KMS-11 (cell line): ENCODE measurements around the gene AGPAT1.
"Not testable (repeated sequence)": the region's sequence is repeated elsewhere in the genome, so short reads cannot be mapped to it uniquely, and the experiment has no call there.

Experiments
- H2AFZ ChIP-seq: fragments of 200-600 bp; sonication (generic); 2 replicates; pipeline ENCODE4 v1.6.1; 2016; ENCODE audit warnings: antibody characterized with exemption, mixed run types, low read depth
- H3K27ac ChIP-seq: fragments of 200-600 bp; sonication (generic); 2 replicates; pipeline ENCODE4 v1.6.1; 2016; ENCODE audit warnings: mild to moderate bottlenecking, mixed run types
- H3K27me3 ChIP-seq: fragments of 200-600 bp; sonication (generic); 2 replicates; pipeline ENCODE4 v1.6.1; 2017; ENCODE audit warnings: mild to moderate bottlenecking, low read depth, mixed run types, moderate library complexity; ENCODE audit not compliant: insufficient read depth
- H3K36me3 ChIP-seq: fragments of 200-600 bp; sonication (generic); 2 replicates; pipeline ENCODE4 v1.6.1; 2017; ENCODE audit warnings: mild to moderate bottlenecking, mixed run types; ENCODE audit not compliant: insufficient read depth
- H3K4me1 ChIP-seq: fragments of 200-600 bp; sonication (generic); 2 replicates; pipeline ENCODE4 v1.6.1; 2016; ENCODE audit warnings: mild to moderate bottlenecking, low read depth, mixed run types; ENCODE audit not compliant: poor library complexity, severe bottlenecking
- H3K4me2 ChIP-seq: fragments of 200-600 bp; sonication (generic); 2 replicates; pipeline ENCODE4 v1.7.0; 2016; ENCODE audit warnings: mild to moderate bottlenecking, mixed run types
- H3K4me3 ChIP-seq: fragments of 200-600 bp; sonication (generic); IDR thresholded peaks from 2 replicates; pipeline ENCODE4 v1.6.1; 2017; ENCODE audit warnings: low read depth, low read length, mixed read lengths; ENCODE audit not compliant: insufficient read depth
- H3K79me2 ChIP-seq: fragments of 200-600 bp; sonication (generic); 2 replicates; pipeline ENCODE4 v1.6.1; 2016; ENCODE audit warnings: low read depth, mixed run types; ENCODE audit not compliant: insufficient read depth
- H3K9ac ChIP-seq: fragments of 200-600 bp; sonication (generic); 2 replicates; pipeline ENCODE4 v1.6.1; 2016; ENCODE audit warnings: mild to moderate bottlenecking, mixed run types
- H4K20me1 ChIP-seq: fragments of 200-600 bp; sonication (generic); 2 replicates; pipeline ENCODE4 v1.6.1; 2016; ENCODE audit warnings: mild to moderate bottlenecking, mixed run types; ENCODE audit not compliant: insufficient read depth
- TF ChIP-seq, protein P1 (sequence below): fragments of 200-600 bp; sonication (generic); conservative IDR thresholded peaks from 2 replicates; pipeline ENCODE4 v1.6.1; 2017; ENCODE audit warnings: low read depth, mild to moderate bottlenecking, antibody characterized with exemption, low read length, moderate library complexity, mixed read lengths

AGPAT1 gene

GRCh38 chr6:32194388-32194787 lies 18.5 kb upstream of the AGPAT1 start:
- no peak overlapping the region for H3K27ac ChIP-seq

GRCh38 chr6:32193096-32193495 lies 17.2 kb upstream of the AGPAT1 start:
- not testable (repeated sequence) for H3K4me3 ChIP-seq, H4K20me1 ChIP-seq, H3K36me3 ChIP-seq, H3K9ac ChIP-seq, H3K27ac ChIP-seq, H3K27me3 ChIP-seq
- Histone ChIP-seq H3K4me1 (peaks cover 66% of the 10 kb centered on the region), H3K4me2 (peak overlapping the region; percentile 71), H2AFZ (peak overlapping the region; percentile 47; the same call in 1 of the 2 replicates), H3K79me2 (peaks cover 11% of the 10 kb centered on the region)

More at GRCh38 chr6:32194388-32194787, 18.5 kb upstream of the AGPAT1 start:
- no peaks in the 10 kb centered on the region for H4K20me1 ChIP-seq
- TF ChIP-seq, protein P1, sequence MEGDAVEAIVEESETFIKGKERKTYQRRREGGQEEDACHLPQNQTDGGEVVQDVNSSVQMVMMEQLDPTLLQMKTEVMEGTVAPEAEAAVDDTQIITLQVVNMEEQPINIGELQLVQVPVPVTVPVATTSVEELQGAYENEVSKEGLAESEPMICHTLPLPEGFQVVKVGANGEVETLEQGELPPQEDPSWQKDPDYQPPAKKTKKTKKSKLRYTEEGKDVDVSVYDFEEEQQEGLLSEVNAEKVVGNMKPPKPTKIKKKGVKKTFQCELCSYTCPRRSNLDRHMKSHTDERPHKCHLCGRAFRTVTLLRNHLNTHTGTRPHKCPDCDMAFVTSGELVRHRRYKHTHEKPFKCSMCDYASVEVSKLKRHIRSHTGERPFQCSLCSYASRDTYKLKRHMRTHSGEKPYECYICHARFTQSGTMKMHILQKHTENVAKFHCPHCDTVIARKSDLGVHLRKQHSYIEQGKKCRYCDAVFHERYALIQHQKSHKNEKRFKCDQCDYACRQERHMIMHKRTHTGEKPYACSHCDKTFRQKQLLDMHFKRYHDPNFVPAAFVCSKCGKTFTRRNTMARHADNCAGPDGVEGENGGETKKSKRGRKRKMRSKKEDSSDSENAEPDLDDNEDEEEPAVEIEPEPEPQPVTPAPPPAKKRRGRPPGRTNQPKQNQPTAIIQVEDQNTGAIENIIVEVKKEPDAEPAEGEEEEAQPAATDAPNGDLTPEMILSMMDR = no peak
- no peak overlapping the region for H3K4me3 ChIP-seq
- no peak overlapping the region for H3K9ac ChIP-seq
- no peaks in the 10 kb centered on the region for H3K36me3 ChIP-seq
- H2AFZ ChIP-seq = no peak overlapping the region
- peak overlapping the region; percentile 80; the same call in 1 of the 2 replicates for H3K4me2 ChIP-seq
- H3K4me1 ChIP-seq = peaks cover 60% of the 10 kb centered on the region
- H3K79me2 ChIP-seq = peaks cover 2% of the 10 kb centered on the region; the same call in 1 of the 2 replicates
- H3K27me3 ChIP-seq = no peaks in the 10 kb centered on the region

DNA sequence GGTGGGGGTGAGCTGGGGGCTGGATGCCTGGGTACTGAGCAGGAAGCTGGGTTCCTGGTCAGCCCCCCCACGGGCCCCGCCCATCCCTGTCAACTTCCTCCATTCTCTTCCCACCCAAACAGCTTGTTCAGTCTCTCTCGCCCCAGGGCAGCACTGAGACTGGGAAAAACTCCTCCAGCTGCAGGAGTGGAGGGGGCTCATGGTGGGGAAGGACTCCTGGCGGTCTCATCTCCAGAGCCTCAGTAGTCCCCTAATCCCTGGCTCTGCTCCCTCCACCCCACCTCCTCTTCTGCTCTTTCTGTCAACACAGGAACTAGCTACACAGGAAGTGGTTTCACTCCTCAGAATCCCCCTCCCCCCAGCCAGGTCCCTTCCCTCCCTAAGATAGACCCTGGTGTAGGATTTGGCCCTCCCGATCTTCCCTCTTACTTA lies 16.7 kb upstream of the AGPAT1 start, which contains the start of gene GPSM3:
Gene GPSM3, minus strand, starts transcription at position 36 of the 432 bp plus-strand sequence. CDS start 130 bp downstream, outside the sequence.
- Histone ChIP-seq H2AFZ (peak within 1 kb of the TSS; percentile 47; the same call in 1 of the 2 replicates), H3K27ac (no peak within 1 kb of the TSS), H3K9ac (peak within 1 kb of the TSS; percentile 18; the same call in 1 of the 2 replicates)

GRCh38 chr6:32191696-32192607 lies 16.1 kb upstream of the AGPAT1 start:
- no peak overlapping the region for H3K4me3 ChIP-seq
- peak overlapping the region; percentile 71 for H3K4me2 ChIP-seq
- peaks cover 59% of the 10 kb centered on the region for H3K4me1 ChIP-seq
- no peak overlapping the region for H3K27ac ChIP-seq
- H4K20me1 ChIP-seq = no peaks in the 10 kb centered on the region
- peaks cover 11% of the 10 kb centered on the region for H3K79me2 ChIP-seq
- H3K27me3 ChIP-seq = no peaks in the 10 kb centered on the region
- no peaks in the 10 kb centered on the region for H3K36me3 ChIP-seq
- peak overlapping the region; percentile 47; the same call in 1 of the 2 replicates for H2AFZ ChIP-seq
- peak overlapping the region; percentile 18; the same call in 1 of the 2 replicates for H3K9ac ChIP-seq
- TF ChIP-seq, protein P1 = no peak

More for the DNA sequence above, 16.7 kb upstream of the AGPAT1 start, which contains the start of gene GPSM3:
- TF ChIP-seq, protein P1 = no peak
- H3K79me2 ChIP-seq = peaks cover 11% of the 10 kb centered on the region
- H4K20me1 ChIP-seq = no peaks in the 10 kb centered on the region
- no peaks in the 10 kb centered on the region for H3K27me3 ChIP-seq
- H3K4me2 ChIP-seq = peak within 1 kb of the TSS; percentile 71
- H3K36me3 ChIP-seq = no peaks in the 10 kb centered on the region
- peaks cover 66% of the 10 kb centered on the region for H3K4me1 ChIP-seq
- H3K4me3 ChIP-seq = no peak within 1 kb of the TSS
